ENCODE data around the gene PRPF19.

DNA sequence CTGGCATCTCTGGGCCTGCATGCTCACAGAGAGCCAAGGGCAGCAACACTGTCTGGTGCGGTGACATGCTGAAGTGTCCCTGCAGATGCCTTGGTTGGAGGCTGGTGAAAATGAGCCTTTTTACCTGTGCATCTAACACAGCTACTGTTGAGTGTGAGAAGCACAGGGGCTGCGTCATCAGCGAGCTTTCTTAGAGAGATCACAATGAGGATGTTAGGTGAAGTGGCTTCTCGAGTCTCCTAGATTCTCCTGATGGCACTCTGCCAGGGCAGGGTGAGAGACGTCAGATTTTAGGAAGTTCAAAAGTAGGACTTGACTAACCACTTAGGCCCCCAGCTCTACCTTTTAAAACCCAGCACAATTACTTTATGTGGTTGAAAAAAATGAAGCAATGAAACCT is 49.2 kb upstream of the PRPF19 start:
- TF ChIP-seq POLR2A (IDR thresholded peaks at IDR 0.05) (no peak), CTCF (IDR thresholded peaks at IDR 0.05) (no peak)
